Cardiac ventricle fibroblast (primary cell): ENCODE measurements around the gene ZNF281. TPM values are rescaled to one million over a fixed set of nuclear protein-coding genes. Genes with fewer than 3 reads are reported as not detected.

Experiments used
- total RNA-seq: library from RNA; depleted of rRNA; stranded (reverse); fragments of >200 nt; gene quantifications from 2 replicates; pipeline ENCODE4 v1.2.3, GENCODE V29; 2015

Gene ZNF281, protein sequence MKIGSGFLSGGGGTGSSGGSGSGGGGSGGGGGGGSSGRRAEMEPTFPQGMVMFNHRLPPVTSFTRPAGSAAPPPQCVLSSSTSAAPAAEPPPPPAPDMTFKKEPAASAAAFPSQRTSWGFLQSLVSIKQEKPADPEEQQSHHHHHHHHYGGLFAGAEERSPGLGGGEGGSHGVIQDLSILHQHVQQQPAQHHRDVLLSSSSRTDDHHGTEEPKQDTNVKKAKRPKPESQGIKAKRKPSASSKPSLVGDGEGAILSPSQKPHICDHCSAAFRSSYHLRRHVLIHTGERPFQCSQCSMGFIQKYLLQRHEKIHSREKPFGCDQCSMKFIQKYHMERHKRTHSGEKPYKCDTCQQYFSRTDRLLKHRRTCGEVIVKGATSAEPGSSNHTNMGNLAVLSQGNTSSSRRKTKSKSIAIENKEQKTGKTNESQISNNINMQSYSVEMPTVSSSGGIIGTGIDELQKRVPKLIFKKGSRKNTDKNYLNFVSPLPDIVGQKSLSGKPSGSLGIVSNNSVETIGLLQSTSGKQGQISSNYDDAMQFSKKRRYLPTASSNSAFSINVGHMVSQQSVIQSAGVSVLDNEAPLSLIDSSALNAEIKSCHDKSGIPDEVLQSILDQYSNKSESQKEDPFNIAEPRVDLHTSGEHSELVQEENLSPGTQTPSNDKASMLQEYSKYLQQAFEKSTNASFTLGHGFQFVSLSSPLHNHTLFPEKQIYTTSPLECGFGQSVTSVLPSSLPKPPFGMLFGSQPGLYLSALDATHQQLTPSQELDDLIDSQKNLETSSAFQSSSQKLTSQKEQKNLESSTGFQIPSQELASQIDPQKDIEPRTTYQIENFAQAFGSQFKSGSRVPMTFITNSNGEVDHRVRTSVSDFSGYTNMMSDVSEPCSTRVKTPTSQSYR
- 8.0 and 8.7 TPM in 2 replicates for total RNA-seq

DNA sequence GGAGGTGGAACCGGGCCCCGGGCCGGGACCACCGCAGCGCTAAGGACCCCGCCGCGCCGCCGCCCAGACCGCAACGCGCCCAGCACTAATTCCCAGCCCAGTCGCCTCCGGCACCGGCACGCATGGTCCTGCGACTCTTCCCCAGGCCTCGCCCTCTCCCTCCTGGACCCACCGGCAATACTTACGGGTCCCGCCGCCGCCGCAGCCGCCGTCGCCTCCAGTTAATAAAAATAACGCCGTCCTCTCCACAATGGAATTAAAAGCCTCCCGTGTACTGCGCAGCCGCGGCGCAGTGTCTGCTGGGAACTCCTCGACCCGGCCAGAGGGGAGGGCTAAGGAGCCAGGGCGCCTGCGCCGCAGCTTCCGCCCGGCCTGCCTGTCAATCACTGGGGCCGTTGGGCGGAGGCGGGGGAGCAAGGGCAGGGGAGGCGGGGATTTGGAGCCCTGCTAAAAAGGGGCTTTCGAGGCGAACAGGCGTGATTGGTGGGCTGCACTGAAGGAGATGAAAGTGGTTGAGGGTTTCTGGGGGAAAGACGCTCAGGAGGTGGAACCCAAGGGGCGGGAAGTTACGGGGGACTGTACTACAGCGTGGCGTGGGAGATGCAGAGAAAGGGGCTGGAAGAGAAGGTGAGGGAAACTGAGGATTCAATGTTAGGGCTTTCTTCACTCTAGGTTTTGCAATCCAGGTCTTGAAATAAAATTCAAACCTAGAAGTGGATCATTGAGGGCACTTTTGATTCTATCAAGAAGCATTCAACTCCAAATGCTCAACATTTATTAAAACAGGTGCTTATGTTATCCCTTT, at the start of gene ZNF281:
Gene ZNF281, minus strand, starts transcription at position 276 of the 805 bp plus-strand sequence. CDS start 331 bp downstream, outside the sequence.

Other genes with a start within 250 kb of the ZNF281 start
- 0.44 and 1.3 TPM in 2 replicates for gene KIF14, start 210.7 kb upstream of the ZNF281 start, total RNA-seq